CD1c-positive myeloid dendritic cell (primary cell): Measurements from ENCODE around the gene MFGE8.
"Not testable (repeated sequence)": the region's sequence is repeated elsewhere in the genome, so short reads cannot be mapped to it uniquely, and the experiment has no call there.

ENCODE experiments used
- DNase-seq: peaks from one replicate; pipeline ENCODE4 v3.0.0-alpha.2; 2016; ENCODE audit errors: extremely low spot score

MFGE8 gene, protein sequence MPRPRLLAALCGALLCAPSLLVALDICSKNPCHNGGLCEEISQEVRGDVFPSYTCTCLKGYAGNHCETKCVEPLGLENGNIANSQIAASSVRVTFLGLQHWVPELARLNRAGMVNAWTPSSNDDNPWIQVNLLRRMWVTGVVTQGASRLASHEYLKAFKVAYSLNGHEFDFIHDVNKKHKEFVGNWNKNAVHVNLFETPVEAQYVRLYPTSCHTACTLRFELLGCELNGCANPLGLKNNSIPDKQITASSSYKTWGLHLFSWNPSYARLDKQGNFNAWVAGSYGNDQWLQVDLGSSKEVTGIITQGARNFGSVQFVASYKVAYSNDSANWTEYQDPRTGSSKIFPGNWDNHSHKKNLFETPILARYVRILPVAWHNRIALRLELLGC

DNA sequence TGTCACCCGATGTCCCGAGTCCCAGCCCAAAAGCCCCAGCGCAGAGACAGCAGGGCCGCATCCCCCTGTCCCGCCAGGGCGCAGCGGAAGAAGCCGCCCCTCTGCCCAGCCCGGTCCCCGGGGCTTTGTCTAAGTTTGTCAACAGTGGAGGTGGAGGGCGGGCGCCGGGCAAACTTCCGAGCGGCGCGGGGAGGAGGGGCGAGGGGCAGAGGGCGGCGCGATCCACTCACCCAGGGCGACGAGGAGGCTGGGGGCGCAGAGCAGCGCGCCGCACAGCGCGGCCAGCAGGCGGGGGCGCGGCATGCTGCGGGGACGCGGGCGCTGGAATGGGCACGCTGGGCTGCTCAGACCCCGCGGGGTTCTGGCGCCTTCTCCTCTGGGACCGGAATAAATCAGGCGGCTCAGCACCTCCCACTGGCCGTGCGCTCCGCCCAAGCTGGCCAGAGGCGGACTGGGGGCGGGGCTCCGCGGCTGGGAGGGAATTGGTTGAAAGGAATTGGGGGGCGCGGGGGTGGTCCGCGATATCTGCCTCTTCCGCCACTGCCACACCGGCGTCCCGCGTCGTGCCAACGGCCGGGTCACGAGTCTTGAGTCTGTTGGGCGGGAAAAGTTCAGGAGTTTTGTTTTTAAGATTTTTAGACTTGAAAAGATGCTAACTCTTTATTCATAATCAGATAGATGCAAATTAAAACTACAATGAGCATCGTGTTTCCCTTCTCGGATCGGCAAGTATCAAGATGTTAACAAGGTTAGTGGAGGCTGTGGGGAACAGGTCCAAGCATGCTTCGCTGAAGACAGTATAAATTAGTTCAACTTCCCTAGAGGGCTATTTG is at the start of gene MFGE8:
MFGE8 (minus strand) TSS at position 363 of the 833 bp plus-strand sequence; CDS start at position 303, 60 bp downstream.
- peak; percentile 55 for DNase-seq

DNA sequence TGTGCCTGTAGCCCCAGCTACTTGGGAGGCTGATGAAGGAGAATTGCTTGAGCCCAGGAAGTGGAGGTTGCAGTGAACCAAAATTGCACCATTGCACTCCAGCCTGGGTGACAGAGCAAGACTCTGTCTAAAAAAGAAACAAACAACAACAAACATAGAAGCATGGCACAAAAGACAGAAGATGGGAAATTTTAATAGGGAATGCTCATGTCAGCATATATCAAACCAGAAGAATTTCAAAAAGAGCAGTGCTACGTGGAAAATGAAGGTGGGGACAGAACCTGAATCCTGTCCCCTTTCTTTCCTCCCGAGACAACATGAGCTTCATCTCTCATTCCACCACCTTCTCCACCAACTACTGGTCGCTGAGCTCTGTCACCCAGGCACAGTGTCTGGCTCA is 46.3 kb upstream of the MFGE8 start:
- DNase-seq = no peak

DNA sequence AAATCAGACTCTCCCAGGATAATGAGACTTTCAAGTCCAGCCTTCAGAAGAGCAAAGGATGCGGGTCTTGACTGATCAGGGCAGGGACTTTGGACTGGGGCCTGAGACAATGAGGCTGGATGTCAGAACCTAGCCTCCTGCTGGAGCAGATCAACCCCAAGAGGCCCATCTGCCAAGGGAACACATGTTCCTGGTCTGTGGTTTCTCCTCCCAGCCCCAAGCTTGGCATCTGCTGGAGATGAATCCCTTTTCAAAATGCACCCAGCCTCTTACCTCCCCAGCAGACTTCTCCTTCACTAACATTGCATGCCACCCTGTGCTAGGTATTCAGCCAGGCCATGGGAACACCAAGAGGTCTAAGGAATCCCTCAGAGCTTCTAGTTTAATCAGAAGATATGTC is 43.7 kb upstream of the MFGE8 start:
- DNase-seq = no peak

DNA sequence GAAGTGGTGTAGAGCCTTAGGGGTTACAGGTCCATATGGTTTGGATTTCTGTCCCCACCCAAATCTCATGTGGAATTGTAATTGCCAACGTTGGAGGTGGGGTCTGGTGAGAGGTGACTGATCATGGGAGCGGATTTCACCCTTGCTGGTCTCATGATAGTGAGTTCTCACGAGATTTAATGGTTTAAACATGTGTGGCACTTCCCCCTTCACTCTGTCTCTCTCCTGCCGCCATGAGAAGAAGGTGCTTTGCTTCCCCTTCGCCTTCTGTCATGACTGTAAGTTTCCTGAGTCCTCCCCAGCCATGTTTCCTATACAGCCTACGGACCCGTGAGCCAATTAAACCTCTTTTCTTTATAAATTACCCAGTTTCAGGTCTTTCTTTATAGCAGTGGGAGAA is 43.1 kb upstream of the MFGE8 start:
- DNase-seq = no peak

DNA sequence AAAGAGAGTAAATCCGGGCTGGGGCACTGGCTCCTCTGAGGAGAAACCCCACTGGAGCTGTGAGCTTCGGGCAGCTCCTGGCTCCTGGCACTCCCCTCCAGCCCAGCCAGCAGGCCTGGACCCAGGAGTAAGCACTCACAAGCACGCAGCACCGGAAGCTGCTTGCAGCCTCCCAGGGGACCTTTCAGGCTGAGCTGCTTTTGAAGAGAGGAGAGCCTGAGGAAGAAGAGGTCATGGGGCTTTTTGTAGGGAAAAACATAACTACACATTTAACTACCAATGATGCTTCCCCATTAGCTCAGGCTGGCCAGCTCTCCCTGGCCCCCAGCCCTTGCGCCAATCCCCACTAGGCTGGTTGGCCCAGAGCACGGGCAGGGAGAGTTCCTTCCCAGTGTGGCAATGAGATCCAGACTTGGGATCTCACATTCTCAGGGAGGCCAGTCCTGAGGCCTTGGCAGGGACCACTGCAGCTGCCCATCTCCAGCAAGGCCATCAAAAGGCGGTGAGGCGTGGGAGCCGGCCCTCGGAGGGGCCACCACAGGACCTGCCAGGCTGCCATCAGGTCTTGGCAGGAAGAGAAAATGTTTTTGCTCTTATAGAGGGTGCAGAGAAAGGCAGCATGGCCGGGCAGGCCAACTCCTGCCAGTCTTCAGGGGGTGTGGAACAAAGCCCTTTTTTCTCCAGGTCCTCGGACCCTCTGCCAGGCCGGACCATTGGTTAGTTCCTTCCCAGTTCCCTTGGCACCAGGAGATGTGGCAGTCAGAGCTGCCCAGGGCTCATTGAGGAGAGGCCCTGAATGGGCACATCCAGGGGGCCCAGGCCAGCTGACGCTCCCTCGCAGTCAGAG is 41.5 kb upstream of the MFGE8 start:
- DNase-seq = no peak

DNA sequence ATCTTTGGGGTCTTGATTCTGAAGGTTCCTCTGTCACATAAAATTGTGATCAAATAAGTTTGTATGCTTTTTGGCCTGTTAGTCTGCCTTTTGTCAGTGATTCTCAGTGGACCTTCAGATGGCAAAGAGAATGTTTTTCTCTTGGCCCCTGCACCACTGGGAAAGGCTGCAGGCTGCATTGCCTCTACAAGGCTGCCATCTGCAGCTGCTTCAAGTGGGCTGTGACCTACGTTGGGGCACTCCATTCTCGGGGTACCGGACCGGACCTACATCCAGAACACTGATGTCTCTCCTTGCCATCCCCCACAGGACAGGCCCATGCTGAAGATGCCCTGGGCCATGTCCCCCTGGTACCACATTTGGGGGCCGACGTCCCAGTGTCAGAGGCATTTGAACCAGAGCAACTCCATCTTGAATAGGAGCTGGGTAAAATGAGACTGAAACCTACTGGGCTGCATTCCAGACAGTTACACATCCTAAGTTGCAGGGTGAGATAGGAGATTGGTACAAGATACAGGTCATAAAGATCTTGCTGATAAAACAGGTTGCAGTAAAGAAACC is 37.5 kb upstream of the MFGE8 start:
- no peak for DNase-seq

DNA sequence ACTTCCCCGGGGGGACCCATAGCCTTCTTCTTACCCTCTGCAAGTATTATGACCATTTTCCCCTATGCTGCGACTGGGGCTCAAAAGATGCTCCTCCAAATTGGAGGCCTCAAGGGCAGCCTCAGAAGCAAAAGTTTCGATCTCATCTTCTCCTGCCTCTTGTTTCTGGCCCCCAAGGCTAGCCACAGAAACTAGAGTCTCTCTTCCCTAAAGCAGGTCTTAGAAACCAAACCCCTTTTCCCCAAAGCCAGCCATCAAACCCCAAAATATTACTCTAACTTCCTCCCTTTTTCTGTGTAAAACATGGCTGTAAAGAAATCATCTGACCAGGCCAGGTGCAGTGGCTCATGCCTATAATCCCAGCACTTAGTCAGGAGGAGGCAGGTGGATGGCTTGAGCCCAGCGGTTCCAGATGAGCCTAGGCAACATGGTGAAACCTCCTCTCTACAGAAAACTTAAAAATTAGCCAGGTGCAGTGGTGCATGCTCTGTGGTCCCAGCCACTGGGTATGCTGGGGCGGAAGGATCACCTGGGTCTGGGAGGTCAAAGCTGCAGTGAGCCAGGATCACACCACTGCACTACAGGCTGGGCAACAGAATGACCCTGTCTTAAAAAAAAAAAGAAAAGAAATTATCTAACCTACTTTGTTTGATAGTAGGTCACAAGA is 36.7 kb upstream of the MFGE8 start:
- no peak for DNase-seq

DNA sequence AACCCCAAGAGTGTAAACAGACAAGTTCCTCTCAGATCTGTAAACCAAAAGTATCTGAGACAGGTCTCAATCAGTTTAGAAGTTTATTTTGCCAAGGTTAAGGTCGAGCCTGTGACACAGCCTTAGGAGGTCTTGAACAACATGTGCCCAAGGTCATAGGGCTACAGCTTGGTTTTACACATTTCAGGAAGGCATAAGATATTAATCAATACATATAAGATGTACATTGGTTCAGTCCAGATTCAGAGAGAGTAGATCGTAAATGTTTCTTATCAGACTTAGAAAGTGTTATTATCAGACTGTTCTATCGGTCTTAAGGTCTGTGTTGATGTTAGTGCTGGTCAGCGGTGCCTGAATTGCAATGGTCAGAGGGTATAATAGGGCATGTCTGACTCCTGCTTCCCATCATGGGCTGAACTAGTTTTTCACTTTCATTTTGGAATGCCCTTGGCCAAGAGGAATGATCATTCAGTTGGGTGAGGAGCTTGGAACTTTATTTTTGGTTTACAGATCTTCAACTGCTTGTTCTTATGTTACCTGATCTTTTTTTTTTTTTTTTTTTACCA is 27.0 kb upstream of the MFGE8 start:
- DNase-seq = no peak

DNA sequence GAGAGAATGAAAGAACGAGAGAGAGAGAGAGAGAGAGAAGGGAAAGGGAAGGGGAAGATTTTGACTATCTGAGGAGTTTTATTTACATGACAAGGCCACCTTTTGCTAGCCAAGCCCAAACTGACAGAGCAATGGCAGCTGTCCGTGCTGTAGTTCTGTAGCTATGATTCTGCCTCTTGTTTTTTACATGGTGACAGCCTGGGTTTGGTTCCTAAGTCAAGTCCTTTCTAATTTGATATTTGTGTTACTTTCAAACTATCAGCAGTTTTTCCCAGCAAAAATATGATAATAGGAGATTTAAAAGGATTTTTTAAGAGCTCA is 26.3 kb upstream of the MFGE8 start:
- no peak for DNase-seq

DNA sequence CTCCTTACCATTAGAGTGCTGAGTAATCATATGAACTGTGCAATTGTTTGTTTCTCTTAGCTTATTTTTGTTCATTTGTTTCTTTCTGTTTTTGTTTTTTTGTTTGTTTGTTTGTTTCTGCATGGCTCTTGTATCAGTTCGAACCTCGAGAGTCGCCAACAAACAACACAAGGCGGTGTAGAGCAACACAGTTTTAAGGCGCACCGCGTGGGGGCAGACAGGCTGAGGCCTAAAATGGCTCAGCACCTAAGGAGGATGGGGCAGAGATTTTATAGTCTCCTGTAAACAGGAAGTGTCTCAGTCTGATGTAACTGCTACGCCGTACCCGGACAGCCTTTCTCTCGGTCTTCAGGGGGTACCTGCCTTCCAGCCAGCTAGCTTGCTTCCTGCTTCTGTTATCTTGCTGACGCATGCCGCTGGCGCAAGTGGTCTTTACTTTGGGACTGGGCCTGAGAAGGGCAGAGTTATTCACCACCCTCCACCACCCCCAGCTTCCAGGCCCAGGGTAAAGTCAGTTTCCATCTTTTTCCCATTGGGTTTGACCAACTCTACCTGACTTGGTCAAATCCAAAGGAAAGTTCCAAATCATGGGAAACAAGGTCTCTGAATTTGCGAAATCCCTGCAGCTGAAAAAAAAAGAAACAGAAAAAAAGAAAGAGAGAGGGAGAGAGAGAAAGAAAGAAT is 25.8 kb upstream of the MFGE8 start:
- DNase-seq = no peak

DNA sequence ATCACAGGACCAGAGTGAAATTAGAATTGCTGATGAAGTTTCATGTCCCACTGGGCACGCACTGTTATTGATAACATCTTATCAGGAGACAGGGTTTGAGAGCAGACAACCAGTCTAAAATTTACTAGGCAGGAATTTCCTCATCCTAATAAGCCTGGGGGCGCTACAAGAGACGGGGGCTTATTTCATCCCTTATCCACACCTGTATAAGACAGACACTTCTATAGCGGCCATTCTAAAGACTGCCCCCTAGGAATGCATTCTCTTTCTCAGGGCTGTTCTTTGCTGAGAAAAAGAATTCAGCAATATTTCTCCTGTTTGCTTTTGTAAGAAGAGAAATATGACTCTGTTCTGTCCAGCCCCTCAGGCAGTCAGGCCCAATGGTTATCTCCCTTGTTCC is 21.3 kb upstream of the MFGE8 start:
- DNase-seq = not testable (repeated sequence)

DNA sequence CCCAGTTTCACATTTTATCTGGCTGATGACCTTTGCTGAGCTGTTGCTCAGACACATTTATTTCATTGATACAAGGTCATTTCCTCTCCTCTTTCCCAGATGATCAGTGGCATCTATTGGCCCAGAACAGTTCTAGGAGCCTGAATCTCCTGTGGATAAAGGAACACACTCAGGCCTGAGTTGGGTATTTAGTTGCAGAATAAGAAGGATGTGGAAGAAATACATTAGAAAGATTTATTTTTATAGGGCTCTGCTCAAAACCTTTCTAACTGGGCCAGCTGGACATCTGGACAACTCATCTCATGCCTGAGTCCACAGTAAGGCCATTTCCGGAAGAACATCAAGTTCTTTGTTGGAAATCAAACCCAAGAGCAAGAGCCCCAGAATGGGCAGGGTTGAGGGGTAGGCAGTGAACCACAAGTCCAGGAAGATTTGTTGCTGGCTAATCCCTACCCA is 19.7 kb upstream of the MFGE8 start:
- no peak for DNase-seq

DNA sequence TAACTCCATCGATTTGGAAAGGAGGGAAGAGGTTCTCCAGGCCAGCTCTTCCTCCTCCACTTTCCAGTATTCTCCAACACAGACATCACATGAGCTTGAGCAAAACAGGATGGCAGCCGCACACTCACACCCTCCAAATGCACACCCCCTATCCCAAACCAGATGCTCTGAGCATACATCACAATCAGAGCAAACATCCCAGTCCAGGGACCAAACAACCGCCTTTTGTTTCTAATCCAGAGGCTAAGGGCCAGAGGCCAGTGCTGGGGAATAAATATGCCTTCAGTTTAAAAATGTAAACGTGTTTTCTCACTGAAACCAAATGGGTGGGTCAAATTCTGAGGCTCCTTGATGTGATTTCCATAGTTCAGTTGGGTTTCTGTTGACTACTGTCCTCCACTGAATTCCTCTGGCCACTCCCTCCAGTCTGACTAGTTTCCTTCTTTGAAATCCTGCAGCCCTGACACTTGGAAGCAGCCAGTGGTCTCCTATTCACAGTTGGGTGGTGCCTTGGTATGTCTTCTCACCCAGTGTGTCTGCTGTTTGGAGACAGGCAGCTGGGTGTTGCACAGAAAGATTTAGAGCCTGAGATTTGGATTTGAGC is 19.2 kb upstream of the MFGE8 start:
- DNase-seq = no peak

DNA sequence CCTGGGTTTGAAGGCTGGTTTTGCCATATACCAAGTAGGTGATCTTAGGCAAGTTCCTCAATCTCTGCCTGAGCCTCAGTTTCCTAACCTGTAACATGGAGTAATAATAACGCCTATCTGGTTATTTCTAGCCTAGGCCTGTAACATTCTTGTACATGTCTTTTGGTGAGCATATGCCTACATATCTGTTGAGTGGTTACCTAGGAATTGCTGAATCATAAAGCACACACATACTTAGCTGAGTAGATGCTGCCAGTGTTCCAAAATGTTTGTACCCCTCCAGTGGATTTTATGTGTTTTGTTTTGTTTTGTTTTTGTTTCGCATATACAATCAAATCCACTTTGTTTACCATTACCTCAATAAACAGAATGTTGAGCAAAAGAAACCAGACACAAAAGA is 17.4 kb upstream of the MFGE8 start:
- no peak for DNase-seq

DNA sequence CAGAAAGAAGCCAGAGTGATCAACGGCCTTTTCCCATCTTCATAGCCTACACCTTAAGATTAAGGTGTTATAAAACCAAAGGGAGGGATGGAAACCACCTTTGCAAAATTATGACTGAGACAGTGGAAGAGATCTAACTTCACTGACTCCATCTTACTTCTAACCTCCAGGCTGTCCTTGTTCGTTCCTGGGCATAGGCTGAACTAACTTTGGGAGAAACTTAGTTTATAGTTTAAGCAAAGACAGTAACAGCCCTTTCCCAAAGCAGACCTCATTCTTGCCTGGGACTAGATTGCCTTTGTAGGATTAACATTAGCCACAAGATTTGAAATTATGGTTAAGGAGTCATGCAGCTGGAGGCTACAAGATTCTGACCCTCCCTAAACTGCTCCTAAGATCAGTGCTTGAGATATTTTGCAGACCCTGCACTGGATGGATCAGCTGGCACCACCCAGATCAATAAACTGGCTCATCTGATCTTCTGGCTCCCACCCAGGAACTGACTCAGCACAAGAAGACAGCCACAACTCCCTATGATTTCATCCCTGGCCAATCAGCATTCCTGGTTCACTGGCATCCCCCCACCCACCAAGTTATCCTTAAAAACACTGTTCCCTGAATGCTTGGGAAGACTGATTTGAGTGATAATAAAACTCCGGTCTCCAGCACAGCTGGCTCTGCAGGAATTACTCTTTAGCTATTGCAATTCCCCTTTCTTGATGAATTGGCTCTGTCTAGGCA is 16.3 kb upstream of the MFGE8 start:
- not testable (repeated sequence) for DNase-seq

DNA sequence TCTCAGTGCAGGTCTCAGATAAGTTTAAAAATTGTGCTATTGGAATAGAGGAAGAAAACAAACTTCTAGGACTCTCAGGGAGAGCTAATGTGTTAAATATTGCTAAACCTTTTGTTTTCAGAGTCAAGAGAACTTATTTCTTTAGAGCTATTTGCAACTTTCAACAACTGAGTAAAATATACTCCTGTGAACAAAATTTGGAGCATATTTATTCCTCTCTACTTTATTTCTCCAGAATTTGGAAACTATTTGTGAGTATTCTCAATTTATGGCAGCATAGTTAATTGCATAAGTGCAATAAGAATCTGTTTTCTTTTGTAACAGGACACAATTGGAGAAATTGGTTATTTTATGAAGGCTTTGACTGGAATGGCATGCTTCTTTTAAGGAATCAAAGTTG is 15.0 kb upstream of the MFGE8 start:
- not testable (repeated sequence) for DNase-seq

DNA sequence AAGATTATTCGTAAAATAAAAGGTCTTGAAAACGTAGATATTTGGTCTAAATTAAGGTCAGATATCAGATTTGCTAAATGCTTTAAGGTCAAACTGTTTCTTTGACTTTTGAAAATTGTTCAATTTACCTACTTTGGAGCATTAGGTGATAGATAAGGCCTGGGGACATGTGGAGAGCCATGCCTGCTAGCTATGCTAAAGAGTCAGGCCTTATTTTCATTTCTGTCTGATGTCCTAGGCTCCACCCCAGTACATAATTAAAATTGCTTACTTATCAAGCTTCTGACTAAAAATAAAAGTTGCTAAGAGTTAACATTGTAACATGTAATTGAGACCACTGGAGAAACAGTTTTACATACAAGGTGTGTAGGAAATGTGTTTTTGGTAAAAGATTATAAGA is 12.5 kb upstream of the MFGE8 start:
- not testable (repeated sequence) for DNase-seq

DNA sequence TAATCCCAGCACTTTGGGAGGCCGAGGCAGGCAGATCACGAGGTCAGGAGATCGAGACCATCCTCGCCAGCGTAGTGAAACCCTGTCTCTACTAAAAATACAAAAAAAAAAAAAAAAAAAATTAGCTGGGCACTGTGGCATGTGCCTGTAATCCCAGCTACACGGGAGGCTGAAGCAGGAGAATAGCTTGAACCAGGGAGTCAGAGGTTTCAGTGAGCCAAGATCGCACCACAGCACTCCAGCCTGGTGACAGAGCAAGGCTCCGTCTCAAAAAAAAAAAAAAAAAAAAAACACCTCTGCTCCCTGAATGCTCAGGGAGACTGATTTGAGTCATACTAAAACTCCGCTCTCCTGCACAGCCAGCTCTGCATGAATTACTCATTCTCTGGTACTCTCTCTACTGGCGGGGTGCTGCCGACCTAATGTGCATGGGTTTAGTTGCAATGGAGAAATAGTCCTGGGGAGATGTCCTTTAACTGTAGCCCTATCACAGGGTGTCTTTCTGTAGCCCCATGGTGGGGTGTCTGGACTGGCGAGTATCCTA is 7.8 kb upstream of the MFGE8 start:
- DNase-seq = not testable (repeated sequence)
